ENCODE results near the gene CPED1.

DNA sequence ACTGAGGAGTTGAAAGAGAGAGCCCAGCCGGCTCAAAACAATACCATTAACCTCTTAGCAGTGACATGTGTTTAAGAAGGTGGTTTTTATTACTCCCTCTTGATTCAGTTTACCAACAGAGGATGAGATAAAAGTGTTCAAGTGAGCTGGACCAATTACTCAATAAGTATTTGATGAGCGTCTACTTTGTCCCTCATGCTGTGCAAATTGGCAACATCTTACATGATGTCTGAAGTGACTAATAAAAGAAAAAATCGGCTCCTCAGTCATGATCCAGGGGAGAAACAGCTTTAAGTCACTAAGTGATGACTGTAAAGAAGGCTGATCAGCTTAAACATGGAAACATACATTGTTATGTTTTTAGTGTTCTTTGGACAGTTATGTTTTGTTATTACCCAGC is 348.1 kb downstream of the CPED1 start:
- no peak for TF ChIP-seq ZFP30 (CRISPR knock-in tag; IDR thresholded peaks at IDR 0.05)
- no peak for TF ChIP-seq OSR1 (CRISPR knock-in tag; IDR thresholded peaks at IDR 0.05)
- TF ChIP-seq BACH2 (CRISPR knock-in tag; IDR thresholded peaks at IDR 0.05; ENCODE audit: borderline replicate concordance): no peak
- TF ChIP-seq PATZ1 (CRISPR knock-in tag; IDR thresholded peaks at IDR 0.05; ENCODE audit: borderline replicate concordance): no peak
- no peak for TF ChIP-seq ZFP3 (CRISPR knock-in tag; IDR thresholded peaks at IDR 0.05)
- no peak for TF ChIP-seq ZNF8 (CRISPR knock-in tag; IDR thresholded peaks at IDR 0.05)
- TF ChIP-seq, protein P1, sequence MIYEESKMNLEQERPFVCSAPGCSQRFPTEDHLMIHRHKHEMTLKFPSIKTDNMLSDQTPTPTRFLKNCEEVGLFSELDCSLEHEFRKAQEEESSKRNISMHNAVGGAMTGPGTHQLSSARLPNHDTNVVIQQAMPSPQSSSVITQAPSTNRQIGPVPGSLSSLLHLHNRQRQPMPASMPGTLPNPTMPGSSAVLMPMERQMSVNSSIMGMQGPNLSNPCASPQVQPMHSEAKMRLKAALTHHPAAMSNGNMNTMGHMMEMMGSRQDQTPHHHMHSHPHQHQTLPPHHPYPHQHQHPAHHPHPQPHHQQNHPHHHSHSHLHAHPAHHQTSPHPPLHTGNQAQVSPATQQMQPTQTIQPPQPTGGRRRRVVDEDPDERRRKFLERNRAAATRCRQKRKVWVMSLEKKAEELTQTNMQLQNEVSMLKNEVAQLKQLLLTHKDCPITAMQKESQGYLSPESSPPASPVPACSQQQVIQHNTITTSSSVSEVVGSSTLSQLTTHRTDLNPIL (CRISPR knock-in tag; IDR thresholded peaks at IDR 0.05; ENCODE audit: low read depth): no peak
- no peak for TF ChIP-seq GLIS3 (CRISPR knock-in tag; IDR thresholded peaks at IDR 0.05)
- TF ChIP-seq PPARA (CRISPR knock-in tag; IDR thresholded peaks at IDR 0.05; ENCODE audit: borderline replicate concordance): no peak
- no peak for TF ChIP-seq POU6F1 (CRISPR knock-in tag; IDR thresholded peaks at IDR 0.05; ENCODE audit: borderline replicate concordance, low read depth)
- TF ChIP-seq, protein P2, sequence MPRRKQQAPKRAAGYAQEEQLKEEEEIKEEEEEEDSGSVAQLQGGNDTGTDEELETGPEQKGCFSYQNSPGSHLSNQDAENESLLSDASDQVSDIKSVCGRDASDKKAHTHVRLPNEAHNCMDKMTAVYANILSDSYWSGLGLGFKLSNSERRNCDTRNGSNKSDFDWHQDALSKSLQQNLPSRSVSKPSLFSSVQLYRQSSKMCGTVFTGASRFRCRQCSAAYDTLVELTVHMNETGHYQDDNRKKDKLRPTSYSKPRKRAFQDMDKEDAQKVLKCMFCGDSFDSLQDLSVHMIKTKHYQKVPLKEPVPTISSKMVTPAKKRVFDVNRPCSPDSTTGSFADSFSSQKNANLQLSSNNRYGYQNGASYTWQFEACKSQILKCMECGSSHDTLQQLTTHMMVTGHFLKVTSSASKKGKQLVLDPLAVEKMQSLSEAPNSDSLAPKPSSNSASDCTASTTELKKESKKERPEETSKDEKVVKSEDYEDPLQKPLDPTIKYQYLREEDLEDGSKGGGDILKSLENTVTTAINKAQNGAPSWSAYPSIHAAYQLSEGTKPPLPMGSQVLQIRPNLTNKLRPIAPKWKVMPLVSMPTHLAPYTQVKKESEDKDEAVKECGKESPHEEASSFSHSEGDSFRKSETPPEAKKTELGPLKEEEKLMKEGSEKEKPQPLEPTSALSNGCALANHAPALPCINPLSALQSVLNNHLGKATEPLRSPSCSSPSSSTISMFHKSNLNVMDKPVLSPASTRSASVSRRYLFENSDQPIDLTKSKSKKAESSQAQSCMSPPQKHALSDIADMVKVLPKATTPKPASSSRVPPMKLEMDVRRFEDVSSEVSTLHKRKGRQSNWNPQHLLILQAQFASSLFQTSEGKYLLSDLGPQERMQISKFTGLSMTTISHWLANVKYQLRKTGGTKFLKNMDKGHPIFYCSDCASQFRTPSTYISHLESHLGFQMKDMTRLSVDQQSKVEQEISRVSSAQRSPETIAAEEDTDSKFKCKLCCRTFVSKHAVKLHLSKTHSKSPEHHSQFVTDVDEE (CRISPR knock-in tag; IDR thresholded peaks at IDR 0.05): no peak
- TF ChIP-seq RARB (CRISPR knock-in tag; IDR thresholded peaks at IDR 0.05): no peak
- TF ChIP-seq CSRNP3 (CRISPR knock-in tag; IDR thresholded peaks at IDR 0.05): no peak
- no peak for TF ChIP-seq ARNTL (CRISPR knock-in tag; IDR thresholded peaks at IDR 0.05; ENCODE audit: borderline replicate concordance, low read depth)

All from SK-N-SH treated with all-trans-retinoic acid at 6 μM for 48 hours (cell line).